GM12864 (cell line): ENCODE results near the gene CAPS.

Source experiments
- DNase-seq: peaks from one replicate; pipeline ENCODE4 v3.0.0-alpha.2; 2011; ENCODE audit warnings: low read depth
- H3K4me3 ChIP-seq: 2 replicates; pipeline ENCODE4 v1.5.1; 2011; ENCODE audit warnings: mild to moderate bottlenecking, low read depth, low read length, control low read depth
- CTCF ChIP-seq: IDR thresholded peaks from 2 replicates; pipeline ENCODE4 v1.5.1; 2011; ENCODE audit warnings: low read depth, mild to moderate bottlenecking, moderate library complexity, low read length, control low read depth, inconsistent platforms; ENCODE audit errors: missing control alignments

CAPS gene

GRCh38 chr19:5948752-5949564 lies 34.9 kb downstream of the CAPS start:
- DNase-seq: no peak
- no peak for TF ChIP-seq CTCF
- no peak overlapping the region for H3K4me3 ChIP-seq

- H3K4me3 ChIP-seq: no peak overlapping the region
- DNase-seq: no peak
- TF ChIP-seq CTCF: no peak
Measured at GRCh38 chr19:5949792-5950305, 35.8 kb downstream of the CAPS start.

GRCh38 chr19:5950741-5951140 lies 36.7 kb downstream of the CAPS start:
- no peak for TF ChIP-seq CTCF
- DNase-seq: no peak
- no peak overlapping the region for H3K4me3 ChIP-seq

GRCh38 chr19:5951338-5951861 lies 37.3 kb downstream of the CAPS start:
- no peak overlapping the region for H3K4me3 ChIP-seq
- no peak for TF ChIP-seq CTCF
- no peak for DNase-seq

- no peak overlapping the region for H3K4me3 ChIP-seq
- DNase-seq: no peak
Measured at GRCh38 chr19:5952193-5953029, 38.4 kb downstream of the CAPS start.

GRCh38 chr19:5953030-5953589 lies 39.1 kb downstream of the CAPS start:
- no peak for TF ChIP-seq CTCF
- no peak overlapping the region for H3K4me3 ChIP-seq
- DNase-seq: no peak

More at GRCh38 chr19:5952193-5953029, 38.4 kb downstream of the CAPS start:
- TF ChIP-seq CTCF: no peak
